Activated CD8-positive, alpha-beta memory T cell treated with anti-CD3 and anti-CD28 coated beads, Interleukin-2, amount 50 U/mL, for 48 hours (primary cell): ENCODE measurements around the gene SLC47A2.

Source experiments
- DNase-seq: peaks from one replicate; pipeline ENCODE4 v3.0.0-alpha.2; 2020

SLC47A2 gene

GRCh38 chr17:19727501-19728078 lies 11.2 kb upstream of the SLC47A2 start:
- DNase-seq: no peak

DNA sequence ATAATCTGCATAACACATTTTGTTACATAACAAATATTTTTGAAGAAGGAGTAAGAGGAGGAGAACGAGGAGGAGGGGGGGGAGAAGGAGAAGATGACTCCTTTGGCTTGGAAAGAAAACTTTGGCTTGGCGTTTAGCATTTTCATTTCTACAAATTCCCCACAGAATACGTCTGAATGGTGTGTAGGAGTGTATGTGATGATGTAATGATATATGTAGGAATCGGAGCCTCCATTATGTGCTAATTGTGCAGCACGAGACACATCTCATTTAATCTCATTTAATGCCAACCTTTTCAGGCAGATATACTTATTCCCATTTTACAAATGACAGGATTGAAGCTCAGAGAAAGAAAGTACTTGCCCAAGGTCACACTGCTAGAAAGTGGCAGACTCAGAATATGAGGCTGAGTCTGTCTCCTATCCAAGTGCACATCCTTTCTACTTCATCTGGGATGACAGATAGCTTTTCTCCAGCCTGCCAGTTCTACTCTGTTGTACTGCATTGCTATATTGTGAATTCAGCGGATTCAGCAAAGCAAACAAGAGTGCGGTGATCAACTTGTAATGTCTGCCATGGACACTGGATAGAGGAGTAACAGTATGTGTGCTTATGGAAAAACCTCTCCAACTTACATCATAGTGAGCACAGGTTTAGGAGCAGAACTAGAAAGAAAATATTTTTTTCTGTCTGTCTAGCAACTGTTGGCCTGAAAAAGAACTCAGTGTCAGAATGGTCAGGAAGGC lies 10.4 kb upstream of the SLC47A2 start:
- DNase-seq: no peak

DNA sequence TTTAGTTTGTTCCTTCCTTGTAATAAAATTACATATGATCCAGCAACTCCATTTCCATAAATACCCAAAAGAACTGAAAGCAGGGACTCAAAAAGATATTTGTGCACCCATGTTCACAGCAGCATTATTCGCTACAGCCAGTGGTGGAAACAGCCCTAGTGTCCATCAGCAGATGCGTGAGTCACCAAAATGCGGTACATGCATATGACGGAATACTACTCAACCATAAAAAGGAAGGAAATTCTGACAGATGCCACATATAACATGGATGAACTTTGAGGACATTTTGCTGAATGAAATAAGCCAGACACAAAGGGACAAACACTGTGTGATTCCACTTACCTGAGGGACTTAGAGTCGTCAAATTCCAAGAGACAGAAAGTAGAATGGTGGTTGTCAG lies 9.1 kb upstream of the SLC47A2 start:
- no peak for DNase-seq

DNA sequence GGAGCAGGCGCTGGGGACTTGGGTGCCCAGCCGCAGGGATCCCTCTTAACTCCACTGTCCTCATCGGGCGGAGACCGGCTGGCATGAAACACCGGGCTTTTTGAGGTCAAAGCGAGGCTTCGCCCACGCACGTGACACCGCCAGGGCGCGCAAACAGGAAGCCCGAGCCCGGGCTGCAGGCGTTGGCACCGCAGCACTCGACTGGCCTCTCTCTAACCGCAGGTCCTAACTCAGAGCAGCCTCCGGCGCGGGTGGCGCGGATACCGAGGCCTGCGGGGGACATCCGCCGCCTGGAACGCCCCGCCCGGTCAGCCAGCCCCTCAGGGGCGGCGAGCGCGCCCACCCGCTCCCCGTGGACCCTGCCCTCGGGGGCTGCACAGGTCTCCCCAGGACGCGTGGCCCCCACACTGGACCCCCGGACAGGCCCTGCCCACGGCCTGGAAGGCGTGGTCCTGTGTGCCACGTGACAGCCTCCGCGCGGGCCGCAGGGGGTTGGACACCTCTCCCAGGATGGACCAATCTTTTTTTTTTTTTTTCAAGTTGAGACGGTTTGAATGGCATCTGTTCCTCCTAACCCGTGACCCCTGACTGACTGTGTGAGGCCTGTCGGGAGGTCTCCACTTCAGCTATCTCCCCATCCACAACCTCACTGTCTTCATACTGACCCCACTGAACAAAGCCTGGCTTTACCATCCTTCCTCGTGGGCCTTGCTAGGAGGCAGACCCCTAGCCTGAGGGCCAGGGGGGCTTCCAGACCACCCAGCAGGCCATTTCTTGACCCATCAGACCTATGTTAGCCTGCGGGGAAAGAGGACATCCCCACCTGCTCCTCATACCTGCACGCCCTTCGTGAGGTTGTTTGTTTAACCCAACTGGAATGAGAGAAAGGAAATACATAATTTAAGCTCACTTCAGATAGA lies 8.4 kb upstream of the SLC47A2 start:
- DNase-seq: peak; percentile 74

GRCh38 chr17:19723964-19724363 lies 7.6 kb upstream of the SLC47A2 start:
- DNase-seq: no peak

DNA sequence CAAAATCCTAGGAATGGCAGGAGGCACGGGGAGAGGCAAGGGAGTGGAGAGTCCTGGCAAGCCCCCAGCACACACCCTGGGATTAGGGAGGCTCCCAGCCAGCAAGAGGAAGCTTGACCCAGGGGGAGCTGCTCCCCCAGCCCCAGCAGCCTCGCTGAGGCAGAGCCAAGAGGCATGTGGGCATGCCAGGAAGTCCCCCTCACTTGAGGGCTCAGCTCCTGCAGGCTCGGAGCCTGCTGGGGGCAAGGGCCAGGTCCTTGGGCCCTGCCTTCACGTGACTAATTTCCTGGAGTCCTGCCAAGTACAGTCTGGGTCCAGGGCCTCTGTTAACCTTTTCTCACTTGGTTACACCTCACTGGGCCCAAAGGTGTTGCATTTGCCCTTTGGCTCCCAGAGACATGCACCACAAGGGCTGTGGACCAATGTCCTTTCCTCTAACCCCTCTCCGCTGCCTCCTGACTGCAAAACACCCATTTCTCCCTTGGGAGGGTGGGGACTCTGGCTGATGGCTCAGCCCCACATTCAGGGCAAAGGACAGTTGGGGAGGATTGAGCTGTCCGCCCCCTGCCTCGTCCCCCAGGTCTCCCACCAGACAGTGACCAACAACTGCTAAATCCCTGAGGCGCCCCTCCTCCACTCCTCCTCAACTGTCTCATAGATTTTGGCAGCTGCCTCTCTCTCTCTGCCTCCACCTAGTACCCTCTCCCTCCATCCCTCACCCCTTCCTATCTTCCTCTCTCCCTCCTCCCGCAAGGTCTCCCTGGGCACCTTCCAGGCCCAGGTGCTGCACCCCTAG lies 4.4 kb upstream of the SLC47A2 start:
- no peak for DNase-seq

- DNase-seq: no peak
Observed at GRCh38 chr17:19720210-19720475, 3.8 kb upstream of the SLC47A2 start.

DNA sequence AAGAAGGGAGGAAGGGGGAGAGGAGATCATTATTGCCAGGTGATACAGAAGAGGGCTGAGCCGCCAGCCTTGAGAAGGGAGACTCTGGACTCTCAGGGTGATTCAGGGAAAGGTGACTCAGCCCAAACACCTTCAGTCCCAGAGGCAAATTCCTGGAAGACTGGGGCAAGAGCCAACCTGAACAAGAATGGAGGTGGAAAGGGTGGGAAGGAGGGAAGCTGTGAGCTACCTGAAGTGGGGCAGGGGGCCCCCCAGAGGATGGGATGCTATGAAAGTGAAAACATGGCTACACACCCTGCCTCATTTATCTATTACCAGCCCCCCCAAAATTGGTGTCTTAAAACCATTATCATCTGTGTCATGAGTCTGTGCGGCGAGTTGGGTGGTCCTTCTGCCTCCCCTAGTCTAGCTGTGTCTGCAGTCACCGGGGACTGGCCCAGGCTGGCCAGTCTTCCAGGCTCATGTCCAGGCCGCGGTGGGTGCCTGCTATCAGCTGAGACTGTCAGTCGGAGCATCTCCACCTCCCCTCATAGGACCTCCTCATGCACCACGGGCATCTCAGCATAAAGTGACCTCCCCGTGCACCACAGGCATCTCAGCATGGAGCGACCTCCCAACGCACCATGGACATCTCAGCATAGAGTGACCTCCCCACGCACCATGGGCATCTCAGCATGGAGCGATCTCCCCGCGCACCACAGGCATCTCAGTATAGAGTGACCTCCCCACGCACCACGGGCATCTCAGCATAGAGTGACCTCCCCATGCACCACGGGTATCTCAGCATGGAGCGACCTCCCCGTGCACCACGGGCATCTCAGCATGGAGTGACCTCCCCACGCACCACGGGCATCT lies 3.2 kb upstream of the SLC47A2 start:
- no peak for DNase-seq

- DNase-seq: no peak
Observed at GRCh38 chr17:19718613-19719354, 2.4 kb upstream of the SLC47A2 start.

- no peak for DNase-seq
Observed at GRCh38 chr17:19718041-19718612, 1.7 kb upstream of the SLC47A2 start.

- DNase-seq: no peak
Observed at GRCh38 chr17:19717411-19717908, 1.1 kb upstream of the SLC47A2 start.

DNA sequence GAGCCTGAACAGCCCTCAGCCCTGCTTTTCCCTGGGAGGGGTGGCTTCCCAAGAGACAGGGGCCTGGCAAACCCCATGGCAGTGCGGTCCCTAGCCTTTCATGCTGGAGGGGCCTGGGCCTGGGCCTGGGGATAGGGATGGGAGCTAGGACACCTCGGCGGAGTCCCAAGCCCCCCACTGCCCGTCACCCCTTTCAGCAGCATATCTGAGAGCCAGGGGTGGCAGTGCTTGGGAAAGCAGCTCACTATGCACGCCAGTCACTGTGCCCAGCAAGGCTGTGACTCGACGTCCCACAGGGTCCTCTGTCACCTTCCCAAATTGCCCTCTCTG lies 612 bp upstream of the SLC47A2 start:
- no peak for DNase-seq

DNA sequence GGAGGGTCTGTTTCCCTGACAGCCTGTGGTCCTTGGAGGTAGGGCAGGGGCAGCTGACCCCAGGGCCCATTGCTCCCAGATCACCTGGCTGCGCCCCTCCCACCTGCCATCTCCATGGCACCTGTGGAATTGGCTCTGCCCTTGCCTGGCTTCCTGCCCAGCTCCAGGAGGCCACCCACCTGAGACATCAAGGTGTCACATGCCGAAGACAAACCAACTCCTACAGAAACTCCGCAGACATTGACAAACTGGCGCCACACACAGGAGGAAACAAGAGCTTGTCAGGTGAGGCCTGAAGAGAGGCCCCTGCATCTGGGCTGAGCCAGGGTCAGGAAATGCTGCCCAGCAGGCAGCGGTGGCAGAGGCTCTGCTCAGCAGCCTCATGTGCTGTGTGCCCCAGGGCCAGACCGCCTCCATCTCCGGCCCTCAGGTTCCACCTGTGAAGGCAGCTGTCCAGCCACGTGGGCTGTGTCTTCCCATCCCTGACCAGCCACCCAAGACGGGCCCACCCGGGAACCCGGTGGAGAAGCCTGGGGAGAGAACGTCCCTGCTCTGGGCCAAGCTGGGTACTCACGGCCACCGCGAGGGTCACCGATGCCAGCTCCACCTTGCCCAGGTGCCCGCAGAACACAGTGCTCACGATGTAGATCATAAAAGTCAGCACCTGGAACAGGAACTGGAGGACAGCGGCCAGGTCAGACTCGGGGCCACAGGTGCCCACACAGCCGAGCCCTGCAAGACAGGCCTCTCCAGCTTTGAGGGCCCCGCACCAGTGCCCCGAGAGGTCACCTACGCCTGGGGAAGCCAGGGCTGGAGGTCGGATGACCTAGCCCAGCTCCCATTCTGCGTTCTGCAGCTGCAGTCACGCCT lies 1.6 kb downstream of the SLC47A2 start:
- DNase-seq: no peak

- no peak for DNase-seq
Observed at GRCh38 chr17:19713901-19714361, 2.5 kb downstream of the SLC47A2 start.

DNA sequence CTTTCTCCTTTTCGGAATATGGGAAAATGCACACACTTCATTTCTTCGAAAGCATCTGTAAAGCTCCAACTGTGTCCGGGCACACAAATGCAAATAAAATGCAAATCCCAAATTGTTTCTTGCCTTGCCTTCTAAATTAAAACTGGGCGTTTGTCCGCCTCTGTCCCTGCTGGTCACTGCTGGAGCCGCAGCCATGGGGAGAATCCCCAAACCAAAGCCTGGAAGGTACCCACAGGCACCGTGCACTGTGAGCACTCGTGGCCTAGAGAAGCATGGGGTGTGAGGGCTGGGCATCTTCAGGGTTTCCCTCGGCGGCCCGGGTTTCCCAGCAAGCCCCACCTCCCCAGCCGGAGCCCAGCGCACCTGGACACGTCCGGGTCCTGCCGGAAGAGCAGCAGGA lies 2.9 kb downstream of the SLC47A2 start:
- no peak for DNase-seq

GRCh38 chr17:19712436-19713004 lies 3.9 kb downstream of the SLC47A2 start:
- no peak for DNase-seq

DNA sequence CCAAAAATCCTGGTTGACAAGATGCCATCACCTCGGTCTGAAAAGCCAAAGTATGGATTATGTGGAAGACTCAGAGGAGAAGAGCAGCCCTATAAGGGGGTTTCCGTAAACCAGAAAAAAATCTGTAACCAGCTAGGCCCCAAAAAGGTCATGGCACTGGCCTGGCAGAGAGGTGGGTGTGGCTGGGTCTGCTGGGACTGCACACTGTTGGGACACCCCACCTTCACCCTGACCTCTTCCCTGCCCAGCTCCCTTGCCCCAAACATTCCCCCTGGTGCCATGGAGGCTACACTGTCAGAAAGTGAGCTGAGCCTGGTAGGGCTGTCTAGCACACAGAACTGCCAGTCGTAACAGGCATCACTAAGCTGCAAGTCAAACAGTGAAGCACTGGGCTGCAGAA lies 6.5 kb downstream of the SLC47A2 start:
- DNase-seq: no peak

- DNase-seq: no peak
Observed at GRCh38 chr17:19708431-19709175, 7.8 kb downstream of the SLC47A2 start.

DNA sequence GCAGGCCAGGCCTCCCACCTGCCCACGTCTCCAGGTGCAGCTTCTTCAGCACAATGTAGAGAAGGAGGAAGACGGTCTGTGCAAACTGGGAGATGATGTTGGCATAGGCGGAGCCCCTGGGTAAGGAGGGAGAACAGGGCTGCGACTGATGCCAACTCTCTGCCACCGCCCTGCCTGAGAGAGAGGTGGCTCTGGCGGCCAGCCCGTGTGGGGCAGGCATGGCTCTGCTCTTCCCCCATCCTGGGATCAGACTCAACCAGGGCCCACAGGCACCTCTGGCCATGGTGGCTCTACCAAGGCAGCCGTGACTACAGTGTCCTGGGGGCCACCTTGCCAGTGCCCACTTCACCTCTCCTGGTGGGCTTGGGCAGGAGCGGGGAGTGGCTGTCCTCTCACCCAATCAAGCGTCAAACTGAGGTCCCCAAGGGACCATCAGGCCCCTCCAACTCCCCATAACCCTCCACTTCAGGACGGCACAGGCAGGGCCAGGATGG lies 8.6 kb downstream of the SLC47A2 start:
- no peak for DNase-seq
